Naive thymus-derived CD4-positive, alpha-beta T cell (primary cell): ENCODE measurements around the gene PARG. TPM values are rescaled to one million over a fixed set of nuclear protein-coding genes. Genes with fewer than 3 reads are reported as not detected.

ENCODE experiments used
- ATAC-seq: fragments of 150-1000 bp; cut with Tn5 transposase; 2 replicates; pipeline ENCODE4 v1.10.0; 2021; ENCODE audit warnings: mild to moderate bottlenecking, moderate library complexity
- CTCF ChIA-PET: fragments of 350-600 bp; sonication (Branson Sonifier 250); formaldehyde crosslinking; loops from one replicate; lab custom pipeline; 2021; ENCODE audit warnings: antibody characterized with exemption; lab: Charles Lee
- POLR2A ChIA-PET: fragments of 350-600 bp; sonication (Branson Sonifier 250); formaldehyde crosslinking; loops from one replicate; lab custom pipeline; 2021; ENCODE audit warnings: antibody characterized with exemption, inconsistent platforms; lab: Charles Lee
- DNase-seq, 9 donors: peaks; one replicate each; pipeline versions ENCODE4 v3.0.0 to v3.0.0-alpha.2; 2020 to 2022; ENCODE audit warnings: mixed read lengths in 1 of 9
- H3K27ac ChIP-seq: one replicate; pipeline ENCODE4 v1.7.0; 2013; ENCODE audit warnings: mild to moderate bottlenecking, low read depth, low read length, moderate library complexity
- H3K27me3 ChIP-seq, 2 donors: one replicate each; pipeline ENCODE4 v1.7.0; 2013; ENCODE audit warnings: low read length in 2 of 2, mild to moderate bottlenecking in 2 of 2, moderate library complexity in 2 of 2; ENCODE audit not compliant: control insufficient read depth in 2 of 2, insufficient read depth in 2 of 2
- H3K36me3 ChIP-seq, 3 experiments: 1 replicate in 2 of 3; 2 replicates in 1 of 3; pipeline ENCODE4 v1.7.0; 2013; ENCODE audit warnings: low read length in 3 of 3, mild to moderate bottlenecking in 3 of 3, moderate library complexity in 1 of 3; ENCODE audit not compliant: insufficient read depth in 3 of 3, control insufficient read depth in 2 of 3
- H3K4me1 ChIP-seq, 2 donors: one replicate each; pipeline ENCODE4 v1.7.0; 2013; ENCODE audit warnings: low read length in 2 of 2, mild to moderate bottlenecking in 2 of 2, moderate library complexity in 1 of 2; ENCODE audit not compliant: control insufficient read depth in 2 of 2, insufficient read depth in 2 of 2
- H3K4me3 ChIP-seq: 2 replicates; pipeline ENCODE4 v1.7.0; 2013; ENCODE audit warnings: mild to moderate bottlenecking, low read length
- H3K9me3 ChIP-seq, 3 experiments: 1 replicate in 2 of 3; 2 replicates in 1 of 3; pipeline ENCODE4 v1.7.0; 2013; ENCODE audit warnings: low read length in 3 of 3; ENCODE audit not compliant: control insufficient read depth in 2 of 3
- H3K27ac Mint-ChIP-seq, 9 donors: one replicate each; pipeline ENCODE4 v1.8.0; 2020 to 2022; ENCODE audit warnings: mixed read lengths in 9 of 9, mild to moderate bottlenecking in 8 of 9, moderate library complexity in 5 of 9, inconsistent platforms in 2 of 9
- H3K27me3 Mint-ChIP-seq, 5 donors: one replicate each; pipeline ENCODE4 v1.8.0; 2021 to 2022; ENCODE audit warnings: mixed read lengths in 5 of 5, mild to moderate bottlenecking in 1 of 5
- H3K36me3 Mint-ChIP-seq, 5 donors: one replicate each; pipeline ENCODE4 v1.8.0; 2020 to 2022; ENCODE audit warnings: mixed read lengths in 5 of 5, mild to moderate bottlenecking in 3 of 5, inconsistent platforms in 1 of 5
- H3K4me1 Mint-ChIP-seq, 7 donors: one replicate each; pipeline ENCODE4 v1.8.0; 2020 to 2022; ENCODE audit warnings: mixed read lengths in 7 of 7, mild to moderate bottlenecking in 3 of 7, inconsistent platforms in 1 of 7
- H3K4me3 Mint-ChIP-seq, 10 donors: one replicate each; pipeline ENCODE4 v1.8.0; 2020 to 2022; ENCODE audit warnings: mild to moderate bottlenecking in 10 of 10, mixed read lengths in 10 of 10, moderate library complexity in 6 of 10, inconsistent platforms in 2 of 10
- H3K9me3 Mint-ChIP-seq, 11 donors: one replicate each; pipeline ENCODE4 v1.8.0; 2020 to 2022; ENCODE audit warnings: mixed read lengths in 11 of 11, mild to moderate bottlenecking in 4 of 11, inconsistent platforms in 1 of 11, moderate library complexity in 1 of 11
- intact Hi-C, 2 donors: fragments of 100-400 bp; cut with micrococcal nuclease; formaldehyde crosslinking; loops; one replicate each; pipeline ENCODE4 v1.15.1; 2023
- polyA plus RNA-seq, 2 donors: library from polyadenylated mRNA; unstranded; fragments of 300-500 nt; fragmentation: Illumina TruSeq; gene quantifications; one replicate each; pipeline ENCODE4 v1.2.3, GENCODE V29; 2021
- total RNA-seq, 6 experiments: library from RNA in 5 of 6; stranded (reverse) in 5 of 6; gene quantifications; 1 replicate in 5 of 6; 2 replicates in 1 of 6; pipeline ENCODE4 v1.2.3 and lab custom pipeline; 2021 to 2026

PARG gene
- total and polyA plus RNA-seq, 7 experiments from 2014 or later = 11.4 to 48.2 (median 33.9) TPM

DNA sequence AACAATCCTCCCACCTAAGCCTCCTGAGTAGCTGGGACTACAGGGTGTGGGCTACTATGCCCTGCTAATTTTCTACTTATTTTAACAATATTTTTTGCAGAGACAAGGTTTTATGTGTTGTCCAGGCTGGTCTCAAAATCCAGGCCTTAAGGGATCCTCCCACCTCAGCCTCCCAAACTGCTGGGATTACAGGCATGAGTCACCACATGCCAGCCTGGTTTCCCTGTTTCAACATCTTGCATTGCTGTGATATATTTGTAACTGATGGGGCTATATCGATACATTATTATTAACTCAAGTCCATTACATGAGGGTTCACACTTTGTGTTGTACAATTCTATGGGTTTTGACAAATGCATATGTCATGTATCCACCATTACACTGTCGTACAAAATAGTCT lies 137.8 kb downstream of the PARG start:
- no peaks in the 10 kb centered on the region for H3K9me3 ChIP-seq
- H3K36me3 Mint-ChIP-seq = peaks cover 0 to 4% (median 0%) of the 10 kb centered on the region in 5 donors

DNA sequence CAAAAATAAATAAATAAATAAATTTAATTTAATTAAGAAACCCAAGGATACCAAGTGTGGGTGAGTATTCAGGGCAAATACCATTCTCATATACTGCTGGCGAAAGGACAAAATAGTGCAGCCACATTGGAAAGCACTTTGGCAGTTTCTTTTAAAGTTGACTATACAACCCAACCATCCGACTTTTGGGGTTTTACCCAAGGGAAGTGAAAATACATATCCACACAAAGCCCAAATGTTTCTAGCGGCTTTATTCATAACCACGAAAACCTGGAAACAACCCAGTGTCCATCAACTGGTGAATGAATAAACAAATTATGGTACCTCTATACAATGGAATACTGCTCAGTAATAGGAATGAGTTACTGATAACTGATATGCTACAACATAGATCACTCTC lies 143.6 kb downstream of the PARG start:
- no peaks in the 10 kb centered on the region for H3K4me1 Mint-ChIP-seq
- no peak for ATAC-seq
- Histone ChIP-seq H3K9me3 (no peaks in the 10 kb centered on the region), H3K4me3 (no peak overlapping the region), H3K27ac (no peak overlapping the region), H3K27me3 (no peaks in the 10 kb centered on the region), H3K4me1 (no peaks in the 10 kb centered on the region), H3K36me3 (no peaks in the 10 kb centered on the region)
- peaks cover 4 to 14% (median 9%) of the 10 kb centered on the region in 5 donors for H3K27me3 Mint-ChIP-seq
- no peaks in the 10 kb centered on the region for H3K36me3 Mint-ChIP-seq
- H3K4me3 Mint-ChIP-seq = no peak overlapping the region
- H3K27ac Mint-ChIP-seq = no peak overlapping the region
- POLR2A ChIA-PET = no interaction called here
- CTCF ChIA-PET = no interaction called here
- no peak for DNase-seq
- peaks cover 0 to 5% (median 0%) of the 10 kb centered on the region in 11 donors for H3K9me3 Mint-ChIP-seq
- intact Hi-C loops = no loop called here

More for the DNA sequence above, 137.8 kb downstream of the PARG start:
- CTCF ChIA-PET = no interaction called here
- H3K27ac ChIP-seq = no peak overlapping the region
- ATAC-seq = no peak
- intact Hi-C loops = no loop called here
- no peak for DNase-seq
- H3K27me3 ChIP-seq = peaks cover 0 to 2% of the 10 kb centered on the region in 2 donors
- Mint-ChIP-seq H3K27ac (no peak overlapping the region), H3K4me1 (no peaks in the 10 kb centered on the region), H3K27me3 (peaks cover 0 to 25% (median 8%) of the 10 kb centered on the region in 5 donors), H3K4me3 (no peak overlapping the region), H3K9me3 (peaks cover 0 to 28% (median 10%) of the 10 kb centered on the region in 11 donors)
- H3K4me1 ChIP-seq = no peaks in the 10 kb centered on the region
- no peak overlapping the region for H3K4me3 ChIP-seq
- POLR2A ChIA-PET = no interaction called here
- H3K36me3 ChIP-seq = no peaks in the 10 kb centered on the region

DNA sequence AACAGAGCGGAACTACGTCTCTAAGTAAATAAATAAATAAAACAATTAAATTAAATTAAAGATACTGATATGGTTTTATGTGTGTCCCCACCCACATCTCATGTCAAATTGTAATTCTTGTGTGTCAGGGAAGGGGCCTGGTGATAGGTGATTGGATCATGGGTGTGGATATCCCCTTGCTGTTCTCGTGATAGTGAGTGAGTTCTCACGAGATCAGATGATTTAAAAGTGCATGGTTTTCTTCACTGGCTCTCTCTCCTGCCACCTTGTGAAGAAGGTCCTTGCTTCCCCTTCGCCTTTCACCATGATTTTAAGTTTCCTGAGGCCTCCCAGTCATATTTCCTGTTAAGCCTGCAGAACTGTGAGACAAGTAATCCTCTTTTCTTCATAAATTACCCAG lies 150.7 kb downstream of the PARG start:
- no peak for ATAC-seq
- H3K4me1 ChIP-seq = no peaks in the 10 kb centered on the region
- no peaks in the 10 kb centered on the region for H3K36me3 Mint-ChIP-seq
- no peak for DNase-seq
- no peaks in the 10 kb centered on the region for H3K27me3 ChIP-seq
- peaks cover 0 to 4% (median 0%) of the 10 kb centered on the region in 5 donors for H3K27me3 Mint-ChIP-seq
- no peaks in the 10 kb centered on the region for H3K36me3 ChIP-seq
- no peak overlapping the region for H3K27ac Mint-ChIP-seq
- no peaks in the 10 kb centered on the region for H3K9me3 Mint-ChIP-seq
- ChIA-PET POLR2A (no interaction called here), CTCF (no interaction called here)
- H3K9me3 ChIP-seq = no peaks in the 10 kb centered on the region
- no peak overlapping the region for H3K4me3 Mint-ChIP-seq
- H3K4me1 Mint-ChIP-seq = no peaks in the 10 kb centered on the region
- intact Hi-C loops = no loop called here
- H3K4me3 ChIP-seq = no peak overlapping the region
- H3K27ac ChIP-seq = no peak overlapping the region

DNA sequence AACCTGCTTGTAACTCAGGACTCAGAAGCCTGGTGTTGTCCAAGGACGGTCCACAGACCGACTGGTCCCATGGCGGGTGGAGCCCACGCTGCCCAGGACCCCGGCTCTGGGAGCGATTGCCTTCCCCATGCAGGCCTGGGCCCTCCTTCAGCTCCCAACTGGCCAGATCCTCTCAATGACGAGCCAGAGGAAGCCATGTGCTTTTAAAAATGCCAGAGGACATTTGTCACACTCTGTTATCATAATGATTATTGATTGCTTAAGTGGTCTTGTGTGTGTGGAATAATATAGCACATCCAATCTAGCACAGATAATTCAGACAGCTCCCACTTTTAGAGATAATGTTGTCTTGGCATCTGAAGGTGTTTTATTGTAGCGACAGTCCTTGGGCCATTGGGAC lies 157.1 kb downstream of the PARG start:
- DNase-seq (no peak), ATAC-seq (no peak)
- Histone ChIP-seq H3K4me3 (no peak overlapping the region), H3K36me3 (no peaks in the 10 kb centered on the region), H3K27me3 (no peaks in the 10 kb centered on the region), H3K27ac (no peak overlapping the region), H3K9me3 (no peaks in the 10 kb centered on the region), H3K4me1 (no peaks in the 10 kb centered on the region)
- no peaks in the 10 kb centered on the region for H3K36me3 Mint-ChIP-seq
- H3K4me1 Mint-ChIP-seq = no peaks in the 10 kb centered on the region
- POLR2A ChIA-PET = no interaction called here
- intact Hi-C loops = no loop called here
- H3K4me3 Mint-ChIP-seq = no peak overlapping the region
- peaks cover 0 to 1% (median 0%) of the 10 kb centered on the region in 11 donors for H3K9me3 Mint-ChIP-seq
- no peak overlapping the region for H3K27ac Mint-ChIP-seq
- peaks cover 4 to 25% (median 20%) of the 10 kb centered on the region in 5 donors for H3K27me3 Mint-ChIP-seq
- CTCF ChIA-PET = no interaction called here

DNA sequence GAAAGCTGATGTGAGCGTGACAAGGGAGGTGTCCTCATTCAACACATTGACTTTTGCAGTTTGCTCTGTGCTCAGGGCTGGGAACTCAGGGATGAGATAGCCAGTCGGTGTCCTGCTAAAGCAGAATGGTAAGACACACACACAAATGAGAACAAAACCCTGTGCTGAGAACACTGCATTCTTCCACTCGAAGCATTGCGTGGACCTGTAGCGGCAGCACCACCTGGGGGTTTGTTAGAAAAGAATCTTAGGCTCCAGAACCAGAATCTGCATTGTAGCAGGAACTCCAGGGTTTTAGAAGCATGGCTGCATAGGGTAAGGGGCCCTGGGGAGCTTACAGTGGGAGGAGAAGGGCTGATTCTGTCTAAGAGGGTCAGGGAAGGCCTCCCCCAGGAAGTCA lies 158.2 kb downstream of the PARG start:
- no peak for ATAC-seq
- no peaks in the 10 kb centered on the region for H3K4me1 ChIP-seq
- no peak overlapping the region for H3K4me3 Mint-ChIP-seq
- H3K9me3 Mint-ChIP-seq = peaks cover 0 to 5% (median 0%) of the 10 kb centered on the region in 11 donors
- H3K27ac ChIP-seq = no peak overlapping the region
- CTCF ChIA-PET = no interaction called here
- no peak for DNase-seq
- no peak overlapping the region for H3K27ac Mint-ChIP-seq
- no peaks in the 10 kb centered on the region for H3K4me1 Mint-ChIP-seq
- POLR2A ChIA-PET = no interaction called here
- intact Hi-C loops = no loop called here
- no peak overlapping the region for H3K4me3 ChIP-seq
- peaks cover 4 to 29% (median 25%) of the 10 kb centered on the region in 5 donors for H3K27me3 Mint-ChIP-seq
- no peaks in the 10 kb centered on the region for H3K27me3 ChIP-seq
- no peaks in the 10 kb centered on the region for H3K36me3 ChIP-seq
- no peaks in the 10 kb centered on the region for H3K9me3 ChIP-seq
- H3K36me3 Mint-ChIP-seq = no peaks in the 10 kb centered on the region

DNA sequence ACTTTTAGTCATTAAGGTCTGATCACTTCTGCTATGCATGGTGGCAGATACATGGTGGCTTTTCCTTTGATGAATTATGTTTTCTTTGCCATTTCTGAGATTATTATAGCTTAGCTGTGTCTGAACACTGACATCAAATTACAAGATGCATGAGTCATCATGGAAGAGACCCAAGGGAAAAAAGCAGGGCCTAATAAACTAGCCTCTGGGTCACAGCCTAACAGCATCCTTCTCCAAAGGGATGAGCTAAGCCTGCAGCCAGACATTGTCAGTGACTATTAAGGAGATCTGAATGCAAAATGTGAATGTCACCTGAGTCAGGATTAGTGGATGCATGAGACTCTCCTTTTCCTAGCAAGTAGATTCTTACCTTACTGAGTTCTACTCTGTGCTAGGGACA lies 160.6 kb downstream of the PARG start:
- ChIA-PET POLR2A (no interaction called here), CTCF (no interaction called here)
- DNase-seq = no peak
- H3K9me3 ChIP-seq = no peaks in the 10 kb centered on the region
- no peak overlapping the region for H3K4me3 Mint-ChIP-seq
- no peaks in the 10 kb centered on the region for H3K27me3 ChIP-seq
- H3K27me3 Mint-ChIP-seq = peaks cover 4 to 35% (median 32%) of the 10 kb centered on the region in 5 donors
- H3K36me3 Mint-ChIP-seq = no peaks in the 10 kb centered on the region
- intact Hi-C loops = no loop called here
- H3K9me3 Mint-ChIP-seq = peaks cover 0 to 5% (median 1%) of the 10 kb centered on the region in 11 donors
- H3K4me3 ChIP-seq = no peak overlapping the region
- H3K4me1 Mint-ChIP-seq = no peaks in the 10 kb centered on the region
- no peak overlapping the region for H3K27ac ChIP-seq
- H3K27ac Mint-ChIP-seq = no peak overlapping the region
- H3K4me1 ChIP-seq = no peaks in the 10 kb centered on the region
- ATAC-seq = no peak
- no peaks in the 10 kb centered on the region for H3K36me3 ChIP-seq

DNA sequence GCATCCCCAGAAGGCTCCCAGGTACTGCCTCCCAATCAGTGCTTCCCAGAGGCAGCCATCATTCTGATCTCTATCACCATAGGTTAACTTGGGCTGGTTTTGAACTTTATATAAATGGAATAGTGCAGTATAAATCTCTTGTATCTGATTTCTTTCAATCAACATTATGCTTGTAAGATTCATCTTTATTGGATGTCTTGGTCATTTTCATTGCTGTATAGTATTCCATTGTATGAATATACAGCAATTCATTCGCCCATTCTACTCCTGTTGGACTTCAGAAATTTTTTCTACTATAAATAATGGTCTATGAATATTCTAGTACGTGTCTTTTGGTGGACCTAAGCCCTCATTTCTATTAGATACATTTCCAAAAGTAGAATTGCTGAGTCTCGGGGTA lies 163.6 kb downstream of the PARG start:
- CTCF ChIA-PET = no interaction called here
- POLR2A ChIA-PET = no interaction called here
- H3K4me1 Mint-ChIP-seq = no peaks in the 10 kb centered on the region
- ATAC-seq (no peak), DNase-seq (no peak)
- no peaks in the 10 kb centered on the region for H3K36me3 ChIP-seq
- no peak overlapping the region for H3K27ac Mint-ChIP-seq
- H3K27me3 ChIP-seq = no peaks in the 10 kb centered on the region
- no peaks in the 10 kb centered on the region for H3K9me3 ChIP-seq
- no peaks in the 10 kb centered on the region for H3K36me3 Mint-ChIP-seq
- H3K9me3 Mint-ChIP-seq = peaks cover 0 to 5% (median 2%) of the 10 kb centered on the region in 11 donors
- no peak overlapping the region for H3K27ac ChIP-seq
- peaks cover 0 to 40% (median 26%) of the 10 kb centered on the region in 5 donors for H3K27me3 Mint-ChIP-seq
- no peak overlapping the region for H3K4me3 ChIP-seq
- H3K4me1 ChIP-seq = no peaks in the 10 kb centered on the region
- H3K4me3 Mint-ChIP-seq = no peak overlapping the region
- intact Hi-C loops = no loop called here
